ENCODE data around the gene MICU1. TPM values are rescaled to one million over a fixed set of nuclear protein-coding genes. Genes with fewer than 3 reads are reported as not detected.
"Not testable (repeated sequence)": the region's sequence is repeated elsewhere in the genome, so short reads cannot be mapped to it uniquely, and the experiment has no call there.

MICU1 gene
- polyA plus RNA-seq, 1 experiment = 61.7 TPM

GRCh38 chr10:72416661-72417060 lies 209.2 kb downstream of the MICU1 start:
- ChIA-PET CTCF (no interaction called here), POLR2A (no interaction called here)
- no peak for TF ChIP-seq CTCF (IDR thresholded peaks at IDR 0.05; ENCODE audit: low read depth, low read length)
- no peak overlapping the region for H3K27ac ChIP-seq (ENCODE audit: low read depth, low read length)
- no peaks in the 10 kb centered on the region for H3K27me3 ChIP-seq (ENCODE audit: control insufficient read depth, insufficient read depth, low read length)
- no peaks in the 10 kb centered on the region for H3K9me3 ChIP-seq (ENCODE audit: control insufficient read depth, insufficient read depth, low read length)
- H3K4me3 ChIP-seq (ENCODE audit: low read depth, low read length) = no peak overlapping the region
- no peak for DNase-seq (ENCODE audit: low read depth, low spot score)

GRCh38 chr10:72414642-72415041 lies 211.2 kb downstream of the MICU1 start:
- ChIA-PET CTCF (no interaction called here), POLR2A (no interaction called here)
- Histone ChIP-seq H3K27ac (ENCODE audit: low read depth, low read length) (no peak overlapping the region), H3K4me3 (ENCODE audit: low read depth, low read length) (no peak overlapping the region), H3K27me3 (ENCODE audit: control insufficient read depth, insufficient read depth, low read length) (no peaks in the 10 kb centered on the region), H3K9me3 (ENCODE audit: control insufficient read depth, insufficient read depth, low read length) (no peaks in the 10 kb centered on the region)
- no peak for TF ChIP-seq CTCF (IDR thresholded peaks at IDR 0.05; ENCODE audit: low read depth, low read length)
- no peak for DNase-seq (ENCODE audit: low read depth, low spot score)

GRCh38 chr10:72409167-72409566 lies 216.7 kb downstream of the MICU1 start:
- H3K27ac ChIP-seq (ENCODE audit: low read depth, low read length) = no peak overlapping the region
- CTCF ChIA-PET = no interaction called here

GRCh38 chr10:72407927-72408600 lies 217.8 kb downstream of the MICU1 start:
- Histone ChIP-seq H3K4me3 (ENCODE audit: low read depth, low read length) (no peak overlapping the region), H3K9me3 (ENCODE audit: control insufficient read depth, insufficient read depth, low read length) (no peaks in the 10 kb centered on the region), H3K27me3 (ENCODE audit: control insufficient read depth, insufficient read depth, low read length) (no peaks in the 10 kb centered on the region), H3K27ac (ENCODE audit: low read depth, low read length) (no peak overlapping the region)
- ChIA-PET POLR2A (no interaction called here), CTCF (no interaction called here)
- TF ChIP-seq CTCF (IDR thresholded peaks at IDR 0.05; ENCODE audit: low read depth, low read length) = no peak
- no peak for DNase-seq (ENCODE audit: low read depth, low spot score)

More at GRCh38 chr10:72409167-72409566, 216.7 kb downstream of the MICU1 start:
- no peaks in the 10 kb centered on the region for H3K9me3 ChIP-seq (ENCODE audit: control insufficient read depth, insufficient read depth, low read length)
- POLR2A ChIA-PET = no interaction called here
- no peaks in the 10 kb centered on the region for H3K27me3 ChIP-seq (ENCODE audit: control insufficient read depth, insufficient read depth, low read length)
- no peak for TF ChIP-seq CTCF (IDR thresholded peaks at IDR 0.05; ENCODE audit: low read depth, low read length)
- no peak overlapping the region for H3K4me3 ChIP-seq (ENCODE audit: low read depth, low read length)
- DNase-seq (ENCODE audit: low read depth, low spot score) = no peak

GRCh38 chr10:72407471-72407870 lies 218.4 kb downstream of the MICU1 start:
- H3K27me3 ChIP-seq (ENCODE audit: control insufficient read depth, insufficient read depth, low read length) = no peaks in the 10 kb centered on the region
- H3K4me3 ChIP-seq (ENCODE audit: low read depth, low read length) = no peak overlapping the region
- no peak for TF ChIP-seq CTCF (IDR thresholded peaks at IDR 0.05; ENCODE audit: low read depth, low read length)
- H3K27ac ChIP-seq (ENCODE audit: low read depth, low read length) = no peak overlapping the region
- ChIA-PET CTCF (no interaction called here), POLR2A (no interaction called here)
- H3K9me3 ChIP-seq (ENCODE audit: control insufficient read depth, insufficient read depth, low read length) = no peaks in the 10 kb centered on the region
- no peak for DNase-seq (ENCODE audit: low read depth, low spot score)

- POLR2A ChIA-PET = not testable (repeated sequence)
These were observed 230.3 kb downstream of the MICU1 start for GRCh38 chr10:72395581-72395980.

More at GRCh38 chr10:72395581-72395980, 230.3 kb downstream of the MICU1 start:
- DNase-seq (ENCODE audit: low read depth, low spot score); CTCF ChIA-PET; H3K27me3 ChIP-seq (ENCODE audit: control insufficient read depth, insufficient read depth, low read length); H3K4me3 ChIP-seq (ENCODE audit: low read depth, low read length); H3K27ac ChIP-seq (ENCODE audit: low read depth, low read length); H3K9me3 ChIP-seq (ENCODE audit: control insufficient read depth, insufficient read depth, low read length): not testable (repeated sequence)
